ENCODE data around the gene CDADC1. TPM values are rescaled to one million over a fixed set of nuclear protein-coding genes. Genes with fewer than 3 reads are reported as not detected.

CDADC1 gene
- total and polyA plus RNA-seq, 8 donors, result 11.6 to 17.8 (median 14.8) TPM

- no peaks in the 10 kb centered on the region for H3K36me3 ChIP-seq
- H3K4me3 ChIP-seq, result no peak overlapping the region
- no peaks in the 10 kb centered on the region for H3K27me3 ChIP-seq
- TF ChIP-seq, protein P1, sequence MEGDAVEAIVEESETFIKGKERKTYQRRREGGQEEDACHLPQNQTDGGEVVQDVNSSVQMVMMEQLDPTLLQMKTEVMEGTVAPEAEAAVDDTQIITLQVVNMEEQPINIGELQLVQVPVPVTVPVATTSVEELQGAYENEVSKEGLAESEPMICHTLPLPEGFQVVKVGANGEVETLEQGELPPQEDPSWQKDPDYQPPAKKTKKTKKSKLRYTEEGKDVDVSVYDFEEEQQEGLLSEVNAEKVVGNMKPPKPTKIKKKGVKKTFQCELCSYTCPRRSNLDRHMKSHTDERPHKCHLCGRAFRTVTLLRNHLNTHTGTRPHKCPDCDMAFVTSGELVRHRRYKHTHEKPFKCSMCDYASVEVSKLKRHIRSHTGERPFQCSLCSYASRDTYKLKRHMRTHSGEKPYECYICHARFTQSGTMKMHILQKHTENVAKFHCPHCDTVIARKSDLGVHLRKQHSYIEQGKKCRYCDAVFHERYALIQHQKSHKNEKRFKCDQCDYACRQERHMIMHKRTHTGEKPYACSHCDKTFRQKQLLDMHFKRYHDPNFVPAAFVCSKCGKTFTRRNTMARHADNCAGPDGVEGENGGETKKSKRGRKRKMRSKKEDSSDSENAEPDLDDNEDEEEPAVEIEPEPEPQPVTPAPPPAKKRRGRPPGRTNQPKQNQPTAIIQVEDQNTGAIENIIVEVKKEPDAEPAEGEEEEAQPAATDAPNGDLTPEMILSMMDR (IDR thresholded peaks at IDR 0.05), result no peak
- DNase-seq (peak in 1 of 4 donors; percentile 68), ATAC-seq (no peak)
- peak overlapping the region; percentile 38 to 81 for H3K27ac ChIP-seq
- H3K9me3 ChIP-seq, result no peaks in the 10 kb centered on the region
- peaks cover 5 to 12% of the 10 kb centered on the region in 2 donors for H3K4me1 ChIP-seq
- intact Hi-C loops (cut with DNase I), result loop anchor here in 1 of 2 donors (5.0 kb wide), 1 partner anchor 128 kb away; no protein-coding TSS in a partner anchor
These were observed 61.2 kb downstream of the CDADC1 start for GRCh38 chr13:49308921-49309408.

DNA sequence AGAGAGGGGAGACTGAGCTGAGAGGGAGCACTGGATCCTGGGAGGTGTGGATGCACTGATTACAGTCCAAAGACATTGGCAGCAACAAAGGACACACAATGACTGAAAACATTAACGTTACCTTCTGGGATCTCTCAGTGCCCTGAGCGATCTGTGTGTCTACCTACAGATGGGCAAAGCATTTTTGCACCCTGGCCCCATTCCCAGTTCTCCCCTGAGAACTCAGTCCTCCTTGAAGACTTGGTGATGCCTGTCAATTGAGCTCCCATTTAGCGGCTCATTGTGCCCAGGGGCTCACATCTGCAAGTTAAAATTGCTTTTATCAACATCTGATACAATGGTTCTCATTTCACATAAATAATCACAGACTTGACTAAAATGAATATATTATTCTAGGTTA, 62.5 kb downstream of the CDADC1 start:
- peaks cover 8 to 16% of the 10 kb centered on the region in 2 donors for H3K4me1 ChIP-seq
- no peak overlapping the region for H3K4me3 ChIP-seq
- intact Hi-C loops (cut with DNase I), result no loop called here
- TF ChIP-seq, protein P1 (IDR thresholded peaks at IDR 0.05), result no peak
- no peaks in the 10 kb centered on the region for H3K9me3 ChIP-seq
- no peaks in the 10 kb centered on the region for H3K27me3 ChIP-seq
- H3K27ac ChIP-seq, result no peak overlapping the region
- ATAC-seq (no peak), DNase-seq (no peak)
- H3K36me3 ChIP-seq, result no peaks in the 10 kb centered on the region

- TF ChIP-seq, protein P1 (IDR thresholded peaks at IDR 0.05), result no peak
- Histone ChIP-seq H3K27ac (no peak overlapping the region), H3K27me3 (no peaks in the 10 kb centered on the region), H3K36me3 (no peaks in the 10 kb centered on the region), H3K9me3 (no peaks in the 10 kb centered on the region), H3K4me3 (no peak overlapping the region), H3K4me1 (peaks cover 8 to 16% of the 10 kb centered on the region in 2 donors)
- DNase-seq (no peak), ATAC-seq (no peak)
- intact Hi-C loops (cut with DNase I), result no loop called here
These were observed 64.1 kb downstream of the CDADC1 start for GRCh38 chr13:49311816-49312215.

- TF ChIP-seq, protein P1 (IDR thresholded peaks at IDR 0.05), result no peak
- H3K36me3 ChIP-seq, result no peaks in the 10 kb centered on the region
- intact Hi-C loops (cut with DNase I), result no loop called here
- no peaks in the 10 kb centered on the region for H3K9me3 ChIP-seq
- H3K27me3 ChIP-seq, result no peaks in the 10 kb centered on the region
- peak overlapping the region; percentile 76 to 77 for H3K27ac ChIP-seq
- H3K4me1 ChIP-seq, result peaks cover 4 to 9% of the 10 kb centered on the region in 2 donors
- peak; percentile 76 for ATAC-seq
- DNase-seq, result no peak
- no peak overlapping the region for H3K4me3 ChIP-seq
These were observed 66.7 kb downstream of the CDADC1 start for GRCh38 chr13:49314344-49314882.

DNA sequence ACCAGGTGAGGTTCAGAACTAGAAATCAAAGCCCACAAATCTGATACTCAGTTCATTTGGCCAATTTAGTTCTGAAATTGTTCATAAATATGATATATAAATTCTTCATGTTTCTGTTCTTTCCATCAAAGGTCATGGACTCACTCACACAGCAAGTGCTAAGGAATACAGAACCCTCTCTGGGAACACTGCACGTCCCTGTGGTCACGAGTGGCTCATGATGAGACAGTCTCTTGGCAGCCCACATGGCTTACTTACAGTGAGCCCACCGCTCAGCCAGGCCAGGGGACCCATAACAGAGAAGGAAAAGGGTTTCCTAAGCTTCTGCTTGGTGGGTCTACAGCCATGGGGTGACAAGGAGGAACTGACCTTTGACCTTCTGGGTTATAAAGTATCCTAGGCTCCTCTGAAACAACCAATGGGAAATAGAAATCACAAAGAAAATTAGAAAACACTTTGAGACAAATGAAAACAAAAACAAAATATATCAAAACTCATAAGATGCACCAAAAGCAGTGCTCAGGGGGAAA, 67.4 kb downstream of the CDADC1 start:
- DNase-seq (no peak), ATAC-seq (no peak)
- Histone ChIP-seq H3K36me3 (no peaks in the 10 kb centered on the region), H3K27me3 (no peaks in the 10 kb centered on the region), H3K9me3 (no peaks in the 10 kb centered on the region), H3K27ac (peak overlapping the region; percentile 76 to 77), H3K4me1 (peaks cover 4 to 9% of the 10 kb centered on the region in 2 donors), H3K4me3 (no peak overlapping the region)
- intact Hi-C loops (cut with DNase I), result no loop called here
- TF ChIP-seq, protein P1 (IDR thresholded peaks at IDR 0.05), result no peak

All from left lung (tissue), 10 donors.